Measurements from ENCODE around the gene PTPN6. TPM values are rescaled to one million over a fixed set of nuclear protein-coding genes. Genes with fewer than 3 reads are reported as not detected.

PTPN6 gene
- total and polyA plus RNA-seq, 2 of the 4 experiments (the other 2 are of a cell fraction): under 0.01 to 0.14 TPM

GRCh38 chr12:6937481-6938352 is 13.4 kb upstream of the PTPN6 start:
- no peak overlapping the region for H2BK20ac ChIP-seq (ENCODE audit: low read depth, low read length)
- no peaks in the 10 kb centered on the region for H3K27me3 ChIP-seq (ENCODE audit: control insufficient read depth, insufficient read depth, low read length)
- POLR2A ChIA-PET (ENCODE audit: unreplicated experiment): interaction anchor here (0.5 to 0.6 kb wide), 2 partner anchors 12 to 47 kb away, joined by 3 read pairs; no protein-coding TSS in a partner anchor
- H3K9me3 ChIP-seq (ENCODE audit: control insufficient read depth, insufficient read depth, low read length): no peaks in the 10 kb centered on the region
- peak overlapping the region; percentile 69 for H2AK5ac ChIP-seq (ENCODE audit: low read depth, low read length)
- no peak overlapping the region for H2BK120ac ChIP-seq (ENCODE audit: low read depth, low read length)
- CTCF ChIA-PET: interaction anchor here (0.5 to 0.9 kb wide), 2 partner anchors 14 to 69 kb away, joined by 3 to 5 read pairs; no protein-coding TSS in a partner anchor
- ATAC-seq (ENCODE audit: low read depth): peak; percentile 89
- H3K4me2 ChIP-seq (ENCODE audit: low read depth, low read length): peak overlapping the region; percentile 72
- H3K9ac ChIP-seq (ENCODE audit: low read depth, low read length): peak overlapping the region; percentile 67
- no peak overlapping the region for H3K18ac ChIP-seq (ENCODE audit: low read depth, low read length)
- peak overlapping the region; percentile 31 for H3K14ac ChIP-seq (replicated peaks; ENCODE audit: low read depth, low read length)
- 0 out of 2 replicates have a peak overlapping the region, but pooled peaks have one; percentile 44 for H3K23ac ChIP-seq (ENCODE audit: low read depth, low read length)
- H4K5ac ChIP-seq (ENCODE audit: low read depth, low read length): peak overlapping the region; percentile 27
- H2AK9ac ChIP-seq (replicated peaks; ENCODE audit: low read depth, low read length, poor library complexity): peak overlapping the region; percentile 96
- peak overlapping the region; percentile 77 for H3K4ac ChIP-seq (ENCODE audit: low read depth, low read length)
- H3K56ac ChIP-seq (ENCODE audit: extremely low read depth, insufficient read depth, low read length): no peak overlapping the region
- H2BK5ac ChIP-seq (ENCODE audit: low read depth, low read length, poor library complexity, severe bottlenecking): peak overlapping the region; percentile 31
- H3K4me1 ChIP-seq (ENCODE audit: control insufficient read depth, insufficient read depth, low read length): peaks cover 10% of the 10 kb centered on the region
- peak overlapping the region; percentile 64 for H4K91ac ChIP-seq (ENCODE audit: insufficient read depth, low read depth, low read length)
- peak overlapping the region; percentile 13 to 86 for H4K8ac ChIP-seq (ENCODE audit: low read depth in 2 of 2, low read length in 2 of 2)
- peaks cover 5% of the 10 kb centered on the region; the same call in 1 of the 2 replicates for H3K9me1 ChIP-seq (ENCODE audit: insufficient read depth, low read length)
- DNase-seq: peak; percentile 92
- peaks cover 68% of the 10 kb centered on the region for H3K36me3 ChIP-seq (ENCODE audit: control insufficient read depth, insufficient read depth, low read length)
- in situ Hi-C loops (cut with MboI; ENCODE audit: low sequenced_read_pairs) (no loop called here), dilution Hi-C loops (cut with HindIII; ENCODE audit: low sequenced_read_pairs, unreplicated experiment) (no loop called here), intact Hi-C loops (cut with micrococcal nuclease) (loop anchor here (1.0 kb wide), 1 partner anchor 13 kb away; no protein-coding TSS in a partner anchor)
- BruUV-seq (replicated peaks): no TSS peak
- peaks cover 13 to 65% of the 10 kb centered on the region in 2 experiments; a peak in 3 of 4 replicates for H3K79me1 ChIP-seq (ENCODE audit: low read depth in 1 of 2, low read length in 2 of 2)
- H3K27ac ChIP-seq (ENCODE audit: insufficient read depth, low read length): peak overlapping the region; percentile 69
- peak overlapping the region; percentile 93 for H2AFZ ChIP-seq (replicated peaks; ENCODE audit: low read length, poor library complexity)
- WGBS, 2 experiments (ENCODE audit: extremely low coverage in 2 of 2, insufficient read length in 1 of 2): 4% methylated on average over 40 of the region's 80 CpGs; no CpG with 5 or more reads in 1 of the 2 experiments
- no peak overlapping the region for H2BK15ac ChIP-seq (ENCODE audit: low read depth, low read length)
- peaks cover 23% of the 10 kb centered on the region; the same call in 1 of the 2 replicates for H4K20me1 ChIP-seq (ENCODE audit: insufficient read depth, low read length)
- peak overlapping the region; percentile 46 for H3K4me3 ChIP-seq (ENCODE audit: insufficient read depth, low read depth, low read length)
- peak; percentile 96 for TF ChIP-seq CTCF (conservative IDR thresholded peaks at IDR 0.05; ENCODE audit: low read depth, low read length)
- TF ChIP-seq USF2 (IDR thresholded peaks at IDR 0.05; ENCODE audit: low read depth, low read length): no peak
- no peak for TF ChIP-seq RCOR1 (IDR thresholded peaks at IDR 0.05; ENCODE audit: insufficient replicate concordance, low read length)
- no peak for TF ChIP-seq ELK1 (IDR thresholded peaks at IDR 0.05; ENCODE audit: borderline replicate concordance, low read depth, low read length)
- peak; percentile 59; the same call in 1 of the 2 replicates for TF ChIP-seq MAZ (IDR thresholded peaks at IDR 0.05; ENCODE audit: borderline replicate concordance, low read depth, low read length)
- peak; percentile 70 for TF ChIP-seq SMC3 (IDR thresholded peaks at IDR 0.05; ENCODE audit: low read depth, low read length)
- no peak for TF ChIP-seq MXI1 (IDR thresholded peaks at IDR 0.05; ENCODE audit: borderline replicate concordance, low read depth, low read length)
- TF ChIP-seq CHD1 (IDR thresholded peaks at IDR 0.05; ENCODE audit: low read depth, low read length): no peak
- TF ChIP-seq RAD21 (IDR thresholded peaks at IDR 0.05; ENCODE audit: low read length): peak; percentile 62
- no peak for TF ChIP-seq NFE2L2 (IDR thresholded peaks at IDR 0.05; ENCODE audit: low read depth, low read length)
- TF ChIP-seq BHLHE40 (IDR thresholded peaks at IDR 0.05; ENCODE audit: low read depth, low read length): no peak
- TF ChIP-seq POLR2A (IDR thresholded peaks at IDR 0.05; ENCODE audit: low read depth, low read length): peak; percentile 35; the same call in 1 of the 2 replicates
- no peak for TF ChIP-seq FOS (IDR thresholded peaks at IDR 0.05; ENCODE audit: low read depth, low read length)
